Activated naive CD8-positive, alpha-beta T cell treated with anti-CD3 and anti-CD28 coated beads, Interleukin-2, amount 50 U/mL, for 24 hours (primary cell): ENCODE measurements around the gene CCR5AS.
"Not testable (repeated sequence)": the region's sequence is repeated elsewhere in the genome, so short reads cannot be mapped to it uniquely, and the experiment has no call there.

Experiments used
- ATAC-seq: fragments of 150-1000 bp; cut with Tn5 transposase; one replicate; pipeline ENCODE4 v1.10.0; 2021
- DNase-seq: peaks from one replicate; pipeline ENCODE4 v3.0.0; 2021
- H3K27ac Mint-ChIP-seq: one replicate; pipeline ENCODE4 v1.8.0; 2021; ENCODE audit warnings: mild to moderate bottlenecking, mixed read lengths
- H3K27me3 Mint-ChIP-seq: one replicate; pipeline ENCODE4 v1.8.0; 2021; ENCODE audit warnings: mixed read lengths
- H3K36me3 Mint-ChIP-seq: one replicate; pipeline ENCODE4 v1.8.0; 2021; ENCODE audit warnings: low read depth, mixed read lengths
- H3K4me1 Mint-ChIP-seq: one replicate; pipeline ENCODE4 v1.8.0; 2021; ENCODE audit warnings: mixed read lengths
- H3K4me3 Mint-ChIP-seq: one replicate; pipeline ENCODE4 v1.8.0; 2021; ENCODE audit warnings: mild to moderate bottlenecking, moderate library complexity, mixed read lengths
- H3K9me3 Mint-ChIP-seq: one replicate; pipeline ENCODE4 v1.8.0; 2021; ENCODE audit warnings: mixed read lengths

Gene CCR5AS

DNA sequence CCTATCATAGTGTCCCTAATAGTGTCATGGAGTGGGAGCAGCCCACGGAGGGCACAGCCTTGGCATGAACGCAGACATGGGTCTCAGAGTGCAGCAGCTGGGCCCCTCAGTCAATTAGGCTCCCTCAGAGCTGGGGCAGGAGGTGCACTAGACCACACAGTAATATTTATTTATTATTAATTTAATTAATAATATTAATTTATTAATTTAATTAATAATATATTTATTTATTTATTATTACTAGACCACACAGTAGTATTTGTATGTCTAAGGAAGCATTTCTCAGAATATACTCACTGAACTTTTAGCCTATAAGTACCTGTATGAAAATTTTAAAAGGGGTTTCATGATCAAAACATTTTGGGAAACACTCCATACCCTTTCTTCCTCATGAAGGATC is 5.3 kb downstream of the CCR5AS start:
- peaks cover 5% of the 10 kb centered on the region for H3K9me3 Mint-ChIP-seq
- DNase-seq (no peak), ATAC-seq (no peak)
- no peaks in the 10 kb centered on the region for H3K27me3 Mint-ChIP-seq
- H3K27ac Mint-ChIP-seq, result no peak overlapping the region
- H3K4me3 Mint-ChIP-seq, result no peak overlapping the region
- no peaks in the 10 kb centered on the region for H3K36me3 Mint-ChIP-seq
- H3K4me1 Mint-ChIP-seq, result peaks cover 9% of the 10 kb centered on the region

DNA sequence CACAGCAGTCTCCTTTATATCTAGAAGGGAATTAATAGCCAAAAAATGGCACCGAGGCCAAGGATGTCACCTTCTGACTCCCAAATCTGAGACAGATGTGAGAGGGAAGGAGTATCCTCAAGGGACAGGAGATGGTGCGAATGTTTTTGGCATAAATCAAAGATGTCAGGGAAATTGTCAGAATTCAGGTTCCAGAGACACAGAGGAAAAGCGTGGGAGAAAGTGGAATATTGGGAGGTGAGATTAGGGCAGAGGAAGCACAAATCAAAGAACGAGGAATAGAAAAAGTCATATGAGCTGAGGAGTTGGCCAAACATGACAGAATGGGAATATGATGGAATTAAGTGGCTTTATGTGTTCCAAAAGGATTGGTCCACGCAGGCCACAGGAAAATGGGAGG is 6.0 kb downstream of the CCR5AS start:
- H3K4me1 Mint-ChIP-seq, result peaks cover 9% of the 10 kb centered on the region
- H3K27ac Mint-ChIP-seq, result no peak overlapping the region
- no peak overlapping the region for H3K4me3 Mint-ChIP-seq
- no peak for ATAC-seq
- DNase-seq, result no peak
- no peaks in the 10 kb centered on the region for H3K27me3 Mint-ChIP-seq
- H3K9me3 Mint-ChIP-seq, result peaks cover 5% of the 10 kb centered on the region
- no peaks in the 10 kb centered on the region for H3K36me3 Mint-ChIP-seq

DNA sequence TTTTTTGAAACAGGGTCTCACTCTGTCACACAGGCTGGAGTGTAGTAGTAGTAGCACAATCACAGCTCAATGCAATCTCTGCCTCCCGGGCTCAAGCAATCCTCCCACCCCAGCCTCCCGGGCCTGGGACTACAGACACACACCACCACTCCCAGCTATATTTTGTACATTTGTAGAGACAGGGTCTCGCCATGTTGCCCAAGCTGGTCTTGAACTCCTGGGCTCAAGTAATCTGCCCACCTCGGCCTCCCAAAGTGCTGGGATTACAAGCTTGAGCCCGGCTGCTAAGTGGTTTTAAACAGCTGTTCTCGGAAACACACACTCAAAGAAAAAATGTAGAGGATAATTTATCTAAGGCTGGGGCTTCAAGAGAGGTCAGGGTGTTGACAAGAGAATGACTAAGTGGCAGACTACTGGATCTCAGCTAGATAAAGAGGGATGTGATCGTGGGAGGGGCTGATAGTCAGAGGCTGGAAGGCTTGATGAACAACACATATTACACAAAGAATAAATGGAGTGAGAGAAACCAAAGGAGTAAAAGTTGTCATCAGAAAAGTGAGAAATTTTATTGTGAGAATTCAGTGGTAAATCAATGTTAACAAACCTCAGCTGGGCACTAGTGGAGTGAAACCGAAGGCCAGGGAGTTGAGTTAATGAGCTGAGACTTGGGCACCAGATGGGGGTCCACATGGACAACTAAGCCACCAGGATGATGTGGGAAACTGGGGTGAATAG is 6.7 kb downstream of the CCR5AS start:
- no peaks in the 10 kb centered on the region for H3K27me3 Mint-ChIP-seq
- H3K27ac Mint-ChIP-seq, result no peak overlapping the region
- H3K36me3 Mint-ChIP-seq, result no peaks in the 10 kb centered on the region
- DNase-seq (no peak), ATAC-seq (peak; percentile 33)
- peaks cover 5% of the 10 kb centered on the region for H3K9me3 Mint-ChIP-seq
- H3K4me3 Mint-ChIP-seq, result no peak overlapping the region
- peaks cover 9% of the 10 kb centered on the region for H3K4me1 Mint-ChIP-seq

DNA sequence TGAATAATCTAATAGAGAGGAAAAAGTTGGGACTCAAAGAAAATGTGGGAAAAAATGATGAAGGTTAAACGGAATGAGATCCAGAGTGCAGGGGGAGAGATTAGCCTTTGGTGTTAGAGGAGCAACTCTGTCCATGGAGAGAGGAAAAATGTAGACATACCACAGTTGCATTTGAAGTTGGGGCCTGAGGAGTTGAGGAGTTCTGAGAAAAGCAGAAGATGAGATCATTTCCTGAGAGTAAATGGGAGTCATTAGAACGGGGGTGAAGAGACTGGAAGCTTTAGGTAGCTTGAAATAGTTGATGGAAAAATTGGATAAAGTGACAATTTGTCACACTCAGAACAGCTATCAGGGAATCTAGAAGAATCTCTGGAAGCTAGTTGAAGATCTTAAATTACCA is 7.3 kb downstream of the CCR5AS start:
- ATAC-seq, result peak; percentile 55
- H3K36me3 Mint-ChIP-seq, result no peaks in the 10 kb centered on the region
- no peak overlapping the region for H3K4me3 Mint-ChIP-seq
- H3K9me3 Mint-ChIP-seq, result peaks cover 5% of the 10 kb centered on the region
- H3K4me1 Mint-ChIP-seq, result peaks cover 9% of the 10 kb centered on the region
- no peak overlapping the region for H3K27ac Mint-ChIP-seq
- peaks cover under 1% of the 10 kb centered on the region for H3K27me3 Mint-ChIP-seq
- no peak for DNase-seq

DNA sequence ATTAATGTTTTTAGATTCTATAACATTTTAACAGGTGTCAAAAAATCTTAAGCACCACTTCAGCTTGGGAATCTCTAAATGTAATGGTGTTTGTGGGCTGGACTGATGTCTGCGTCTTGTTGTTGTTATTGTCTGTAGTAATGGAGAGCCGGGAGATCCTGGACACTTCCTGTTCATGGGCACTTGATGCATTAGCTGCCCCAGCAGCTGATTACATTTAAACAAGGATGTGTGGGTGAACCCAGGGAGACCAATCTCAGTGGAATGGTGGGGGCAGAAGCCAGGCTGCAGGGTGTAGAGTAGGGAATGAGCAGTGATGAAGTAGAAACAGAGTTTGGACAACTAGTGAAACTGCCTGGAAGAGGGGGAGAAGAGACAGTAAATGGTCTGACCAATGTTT is 7.8 kb downstream of the CCR5AS start:
- peaks cover 9% of the 10 kb centered on the region for H3K4me1 Mint-ChIP-seq
- peaks cover 5% of the 10 kb centered on the region for H3K9me3 Mint-ChIP-seq
- no peak for DNase-seq
- H3K36me3 Mint-ChIP-seq, result no peaks in the 10 kb centered on the region
- no peak for ATAC-seq
- H3K27ac Mint-ChIP-seq, result no peak overlapping the region
- H3K4me3 Mint-ChIP-seq, result no peak overlapping the region
- peaks cover 4% of the 10 kb centered on the region for H3K27me3 Mint-ChIP-seq

DNA sequence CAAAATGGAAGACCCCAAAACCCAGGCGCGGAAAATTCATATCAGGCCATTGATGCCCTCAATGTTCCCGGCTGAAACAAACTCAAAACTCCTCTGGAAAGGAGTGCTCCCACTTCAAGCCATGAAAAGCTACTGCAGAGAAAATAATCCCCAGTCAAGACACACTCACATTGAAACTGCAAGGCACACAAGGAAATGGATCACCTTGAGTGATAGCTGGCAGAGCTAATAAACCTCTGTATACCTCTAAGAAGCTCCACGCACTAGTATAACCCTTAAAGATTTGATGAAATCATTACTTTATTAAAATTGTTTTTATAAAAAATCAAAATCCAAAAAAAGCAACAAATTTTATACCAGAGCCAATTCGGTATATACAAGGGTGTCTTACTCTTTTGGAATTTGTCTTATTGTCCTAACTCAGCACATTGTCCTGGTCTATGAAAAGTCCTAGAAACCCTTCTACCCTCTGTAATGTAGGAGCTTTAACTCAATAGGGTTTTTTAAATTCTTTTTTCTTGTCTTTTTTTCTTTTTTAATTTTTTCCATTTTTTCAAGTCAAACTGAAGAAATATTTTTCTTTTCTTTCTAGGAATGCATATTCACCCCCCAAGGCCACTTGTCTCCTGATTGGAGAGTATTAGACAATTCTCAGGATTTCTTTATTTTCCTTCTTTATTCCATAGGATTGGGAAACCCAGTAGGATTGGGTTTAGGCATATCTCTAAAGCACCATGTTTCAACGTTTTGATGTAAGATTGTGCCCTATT is 8.5 kb downstream of the CCR5AS start:
- H3K4me1 Mint-ChIP-seq, result peaks cover 9% of the 10 kb centered on the region
- peaks cover 5% of the 10 kb centered on the region for H3K9me3 Mint-ChIP-seq
- H3K4me3 Mint-ChIP-seq, result no peak overlapping the region
- H3K27ac Mint-ChIP-seq, result no peak overlapping the region
- H3K27me3 Mint-ChIP-seq, result peaks cover 4% of the 10 kb centered on the region
- no peaks in the 10 kb centered on the region for H3K36me3 Mint-ChIP-seq
- DNase-seq (no peak), ATAC-seq (no peak)

DNA sequence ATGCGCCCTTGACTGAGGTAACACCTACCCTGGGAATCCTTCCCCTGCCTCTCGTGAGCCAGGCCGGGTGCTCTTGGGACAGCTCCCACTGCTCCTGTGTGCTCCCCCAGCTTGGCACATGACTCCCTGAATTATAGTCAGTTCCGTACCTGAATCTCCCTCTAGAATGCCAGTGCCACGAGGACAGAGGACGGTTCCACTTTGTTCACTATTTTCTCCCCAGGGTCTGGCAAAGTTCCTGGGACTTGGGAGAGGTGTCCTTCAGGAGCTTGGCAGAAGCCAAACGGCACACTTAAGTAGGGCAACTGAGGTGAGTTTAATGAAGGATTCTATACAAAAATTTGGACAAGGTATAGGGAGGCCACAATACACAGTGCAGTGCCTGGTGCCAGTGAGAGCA is 9.8 kb downstream of the CCR5AS start:
- Mint-ChIP-seq H3K27ac (no peak overlapping the region), H3K36me3 (no peaks in the 10 kb centered on the region), H3K27me3 (peaks cover 4% of the 10 kb centered on the region), H3K4me3 (no peak overlapping the region), H3K9me3 (no peaks in the 10 kb centered on the region), H3K4me1 (peaks cover 9% of the 10 kb centered on the region)
- DNase-seq, result no peak
- no peak for ATAC-seq

DNA sequence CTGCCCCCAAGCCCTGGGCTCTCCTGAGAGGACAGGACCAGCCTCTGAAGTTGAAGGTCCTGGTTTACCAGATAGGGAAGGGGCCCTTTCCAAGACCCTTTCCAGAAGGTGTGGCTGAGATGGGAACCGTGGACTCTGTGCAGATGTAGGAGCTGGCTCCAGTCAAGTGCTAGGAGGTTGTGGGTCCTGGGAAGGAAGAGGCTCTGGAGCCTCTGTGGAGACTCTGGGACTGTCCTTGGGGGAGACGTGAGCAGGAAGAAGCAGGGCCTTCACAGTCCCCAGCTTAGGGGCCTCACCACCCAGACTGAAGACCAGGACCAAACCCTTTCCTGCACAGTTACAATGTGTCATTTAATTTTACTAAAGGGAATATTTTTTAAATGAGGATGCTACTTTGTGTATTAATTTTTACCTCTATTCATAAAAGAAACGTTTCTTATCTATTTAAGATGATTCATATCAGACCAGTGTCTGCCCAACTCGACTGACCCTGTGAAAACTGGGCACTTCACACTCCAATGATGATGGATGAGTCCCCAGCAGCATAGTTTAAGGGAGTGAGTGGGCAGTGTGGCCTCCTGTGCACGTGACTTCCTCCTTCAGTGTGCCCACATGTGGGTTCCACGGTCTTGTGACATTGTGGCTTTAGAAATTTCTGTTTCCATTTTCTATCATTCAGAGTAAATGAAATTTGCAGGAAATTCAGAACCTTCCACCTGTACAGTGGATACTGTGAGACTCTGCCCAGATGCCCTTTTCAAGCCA is 10.9 kb downstream of the CCR5AS start:
- H3K4me3 Mint-ChIP-seq, result no peak overlapping the region
- peaks cover 9% of the 10 kb centered on the region for H3K4me1 Mint-ChIP-seq
- ATAC-seq, result no peak
- no peak for DNase-seq
- no peak overlapping the region for H3K27ac Mint-ChIP-seq
- no peaks in the 10 kb centered on the region for H3K9me3 Mint-ChIP-seq
- H3K27me3 Mint-ChIP-seq, result peaks cover 4% of the 10 kb centered on the region
- no peaks in the 10 kb centered on the region for H3K36me3 Mint-ChIP-seq

DNA sequence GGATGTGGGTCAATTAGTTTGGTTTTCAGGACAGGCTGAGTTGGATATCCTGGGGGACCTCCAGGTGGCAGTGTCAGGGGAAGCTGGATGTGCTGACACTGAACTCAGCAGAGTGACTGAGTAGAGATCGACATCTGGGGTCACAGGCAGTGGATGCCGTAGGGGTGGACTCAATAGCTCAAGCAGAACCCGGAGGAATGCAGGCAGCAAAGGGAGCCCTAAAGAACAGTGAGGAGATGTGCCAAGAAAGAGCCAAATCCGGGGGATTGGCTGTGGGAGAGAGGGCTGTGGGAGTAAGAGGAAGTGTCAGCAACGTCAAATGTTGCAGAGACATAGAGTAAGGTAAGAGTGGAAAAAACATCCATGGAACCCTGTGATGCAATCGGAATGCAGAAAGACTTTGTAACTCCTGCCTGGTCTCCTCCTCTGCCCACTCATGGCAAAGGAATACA is 11.6 kb downstream of the CCR5AS start:
- Mint-ChIP-seq H3K9me3 (no peaks in the 10 kb centered on the region), H3K4me1 (peaks cover 9% of the 10 kb centered on the region), H3K36me3 (no peaks in the 10 kb centered on the region), H3K27me3 (peaks cover 4% of the 10 kb centered on the region), H3K4me3 (no peak overlapping the region), H3K27ac (no peak overlapping the region)
- no peak for ATAC-seq
- DNase-seq, result no peak

DNA sequence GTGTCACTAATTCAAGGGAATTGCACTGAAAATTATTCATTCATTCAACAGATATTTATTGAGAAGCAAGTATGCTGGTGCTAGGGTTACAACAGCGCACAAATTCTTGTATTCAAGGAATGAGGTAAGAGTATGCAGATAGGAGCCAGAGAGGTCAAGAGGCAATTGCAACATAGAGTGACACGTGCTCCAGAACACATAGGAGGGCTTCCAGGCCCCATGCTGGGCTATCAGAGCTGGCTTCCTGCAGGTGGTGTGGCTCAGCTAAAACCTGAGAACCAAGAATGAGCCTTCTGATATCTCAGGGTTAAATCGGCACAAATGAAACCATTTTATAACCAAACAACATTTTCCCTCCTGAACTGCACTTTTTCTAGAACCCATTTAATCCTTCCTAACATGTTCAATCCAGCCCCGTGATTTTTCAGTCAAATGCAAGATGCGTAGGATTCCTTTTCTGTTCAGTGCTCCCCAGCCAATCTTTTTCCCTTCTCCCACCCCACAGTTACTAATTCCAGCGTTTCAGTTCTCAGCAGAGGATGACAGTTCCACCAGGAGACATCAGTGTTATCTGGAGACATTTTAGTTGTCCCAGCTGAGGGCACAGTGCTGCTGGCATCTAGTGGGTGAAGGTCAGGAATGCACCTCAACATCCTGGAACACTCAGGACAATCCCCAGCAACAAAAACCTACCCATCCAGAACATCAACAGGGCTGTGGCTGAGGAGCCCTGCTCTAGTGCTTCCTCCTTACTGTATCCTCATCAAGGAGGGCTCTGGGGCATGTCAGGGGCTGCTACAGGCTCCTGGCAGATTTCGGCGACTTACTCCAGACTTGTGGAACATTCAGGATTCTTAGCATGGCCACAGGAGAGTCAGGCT is 13.1 kb downstream of the CCR5AS start:
- DNase-seq (no peak), ATAC-seq (no peak)
- no peak overlapping the region for H3K27ac Mint-ChIP-seq

DNA sequence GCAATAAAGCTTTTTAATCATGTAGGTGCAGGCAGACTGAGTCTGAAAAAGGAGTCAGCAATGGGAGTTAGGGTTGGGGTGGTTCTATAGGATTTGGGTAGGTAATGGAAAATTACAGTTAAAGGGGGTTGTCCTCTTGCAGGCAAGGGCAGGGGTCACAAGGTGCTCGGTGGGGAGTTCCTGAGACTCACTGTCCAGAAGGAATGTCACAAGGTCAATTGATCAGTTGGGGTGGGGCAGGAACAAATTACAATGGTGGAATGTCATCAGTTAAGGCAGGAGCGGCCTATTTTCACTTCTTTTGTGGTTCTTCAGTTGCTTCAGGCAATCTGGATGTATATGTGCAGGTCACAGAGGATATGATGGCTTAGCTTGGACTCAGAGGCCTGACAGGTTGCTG is 13.9 kb downstream of the CCR5AS start:
- Mint-ChIP-seq H3K27ac (no peak overlapping the region), H3K4me3 (no peak overlapping the region), H3K36me3 (no peaks in the 10 kb centered on the region), H3K9me3 (no peaks in the 10 kb centered on the region), H3K4me1 (peaks cover 9% of the 10 kb centered on the region), H3K27me3 (peaks cover 4% of the 10 kb centered on the region)
- DNase-seq, result no peak
- no peak for ATAC-seq

More for the DNA sequence above, 13.1 kb downstream of the CCR5AS start:
- Mint-ChIP-seq H3K4me1 (peaks cover 9% of the 10 kb centered on the region), H3K4me3 (no peak overlapping the region), H3K9me3 (no peaks in the 10 kb centered on the region), H3K27me3 (peaks cover 4% of the 10 kb centered on the region), H3K36me3 (no peaks in the 10 kb centered on the region)

DNA sequence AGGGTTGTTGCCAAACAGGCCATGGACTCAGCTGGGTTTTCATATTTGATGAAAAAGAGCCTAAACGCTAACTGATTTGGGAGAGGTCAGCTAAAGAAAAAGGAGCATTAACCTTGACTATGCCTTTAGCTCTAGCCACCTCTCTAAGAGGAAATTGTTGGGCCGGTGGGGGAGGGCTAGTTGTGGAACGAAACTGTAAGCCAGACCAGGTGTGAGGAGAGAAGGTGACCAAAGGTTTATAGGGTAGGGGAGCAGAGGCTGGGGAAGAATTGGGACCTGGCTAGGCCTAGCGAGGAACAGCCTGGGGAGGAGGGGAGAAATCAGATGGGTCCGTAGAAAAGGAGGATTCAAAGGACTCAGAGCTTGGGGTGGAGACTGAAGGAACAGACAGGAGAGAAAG is 15.3 kb downstream of the CCR5AS start:
- H3K27me3 Mint-ChIP-seq, DNase-seq, H3K4me1 Mint-ChIP-seq, H3K4me3 Mint-ChIP-seq, H3K27ac Mint-ChIP-seq, H3K9me3 Mint-ChIP-seq, ATAC-seq, H3K36me3 Mint-ChIP-seq: not testable (repeated sequence)

DNA sequence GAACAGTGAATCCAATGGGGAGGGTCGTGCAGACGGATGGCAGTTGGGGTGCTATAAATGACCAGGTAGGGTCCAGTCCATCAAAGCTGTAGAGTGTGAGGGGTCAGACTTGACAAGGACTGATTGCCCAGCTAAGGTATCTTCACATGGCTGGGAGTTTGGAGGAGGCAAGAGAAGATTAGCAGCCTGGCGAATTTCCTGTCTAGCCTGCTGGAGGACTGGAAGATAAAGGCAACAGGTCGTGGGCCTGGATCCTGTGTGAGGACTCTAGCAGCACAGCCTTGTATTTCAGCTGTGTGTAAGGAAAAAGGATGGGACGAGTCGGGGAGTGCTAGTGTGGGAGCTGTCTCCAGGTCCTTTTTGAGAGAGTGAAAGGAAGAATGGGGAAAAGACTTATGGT is 17.6 kb downstream of the CCR5AS start:
- Mint-ChIP-seq H3K9me3 (no peaks in the 10 kb centered on the region), H3K4me3 (no peak overlapping the region), H3K4me1 (peaks cover 7% of the 10 kb centered on the region), H3K27me3 (peaks cover under 1% of the 10 kb centered on the region), H3K27ac (no peak overlapping the region), H3K36me3 (no peaks in the 10 kb centered on the region)
- no peak for ATAC-seq
- DNase-seq, result no peak

DNA sequence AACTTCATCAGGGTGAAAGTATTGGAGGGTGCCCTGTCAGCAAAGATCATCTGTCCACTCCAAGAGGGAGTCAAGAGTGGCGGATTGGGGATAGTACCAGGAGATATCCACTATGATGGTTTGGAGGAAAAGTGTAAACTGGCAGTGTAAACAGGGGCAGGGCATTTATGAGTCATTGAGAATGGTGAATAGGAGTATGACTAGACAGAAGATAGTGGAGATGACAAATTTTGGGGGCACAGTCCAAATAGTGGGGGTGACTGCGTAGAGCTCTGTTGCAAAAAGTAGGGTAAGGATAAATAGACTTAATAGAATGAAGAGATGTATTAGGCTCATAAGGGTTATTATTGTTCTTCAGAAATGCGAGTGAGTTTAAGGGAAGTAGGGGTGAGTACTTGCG is 18.0 kb downstream of the CCR5AS start:
- not testable (repeated sequence) for H3K4me3 Mint-ChIP-seq, H3K4me1 Mint-ChIP-seq, H3K36me3 Mint-ChIP-seq, DNase-seq, ATAC-seq, H3K27me3 Mint-ChIP-seq, H3K27ac Mint-ChIP-seq, H3K9me3 Mint-ChIP-seq
